ENCODE results near the gene TPTE2.

DNA sequence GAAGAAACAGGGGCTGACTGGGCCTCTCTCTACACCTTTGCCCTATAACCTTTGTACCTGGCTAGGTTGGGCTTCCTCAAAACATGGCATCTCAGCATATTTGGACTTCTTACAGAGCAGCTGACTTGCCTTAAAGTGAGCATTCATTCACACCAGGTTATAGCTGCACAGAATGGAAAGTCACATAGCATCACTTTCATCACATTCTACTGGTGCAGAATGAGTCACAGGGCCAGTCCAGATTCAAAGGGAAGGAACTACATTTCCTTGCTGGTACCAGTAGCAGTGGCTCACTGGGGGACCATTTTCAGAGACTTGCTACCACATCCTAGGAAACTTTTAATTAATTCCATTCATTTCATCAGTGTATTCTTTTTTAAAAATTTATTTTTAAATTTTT, 20.3 kb upstream of the TPTE2 start:
- TF ChIP-seq, protein P1, sequence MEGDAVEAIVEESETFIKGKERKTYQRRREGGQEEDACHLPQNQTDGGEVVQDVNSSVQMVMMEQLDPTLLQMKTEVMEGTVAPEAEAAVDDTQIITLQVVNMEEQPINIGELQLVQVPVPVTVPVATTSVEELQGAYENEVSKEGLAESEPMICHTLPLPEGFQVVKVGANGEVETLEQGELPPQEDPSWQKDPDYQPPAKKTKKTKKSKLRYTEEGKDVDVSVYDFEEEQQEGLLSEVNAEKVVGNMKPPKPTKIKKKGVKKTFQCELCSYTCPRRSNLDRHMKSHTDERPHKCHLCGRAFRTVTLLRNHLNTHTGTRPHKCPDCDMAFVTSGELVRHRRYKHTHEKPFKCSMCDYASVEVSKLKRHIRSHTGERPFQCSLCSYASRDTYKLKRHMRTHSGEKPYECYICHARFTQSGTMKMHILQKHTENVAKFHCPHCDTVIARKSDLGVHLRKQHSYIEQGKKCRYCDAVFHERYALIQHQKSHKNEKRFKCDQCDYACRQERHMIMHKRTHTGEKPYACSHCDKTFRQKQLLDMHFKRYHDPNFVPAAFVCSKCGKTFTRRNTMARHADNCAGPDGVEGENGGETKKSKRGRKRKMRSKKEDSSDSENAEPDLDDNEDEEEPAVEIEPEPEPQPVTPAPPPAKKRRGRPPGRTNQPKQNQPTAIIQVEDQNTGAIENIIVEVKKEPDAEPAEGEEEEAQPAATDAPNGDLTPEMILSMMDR (IDR thresholded peaks at IDR 0.05; ENCODE audit: insufficient read depth, low read depth, low read length): no peak
- TF ChIP-seq EZH2 (IDR thresholded peaks at IDR 0.05; ENCODE audit: insufficient read depth, low read length): no peak
